Smooth muscle cell of the pulmonary artery (primary cell): ENCODE data around the gene PRSS37. TPM values are rescaled to one million over a fixed set of nuclear protein-coding genes. Genes with fewer than 3 reads are reported as not detected.

Experiments
- total RNA-seq: library from RNA; depleted of rRNA; stranded (reverse); fragments of >200 nt; gene quantifications from 2 replicates; pipeline ENCODE4 v1.2.3, GENCODE V29; 2014

Gene PRSS37
- total RNA-seq: not detected in 2 replicates

GRCh38 chr7:141841385-141841784 lies at the start of gene PRSS37:
Gene PRSS37, minus strand, starts transcription at chr7:141841485. Its CDS starts 436 bp downstream, at chr7:141841049.

GRCh38 chr7:141789917-141790316 lies 51.4 kb downstream of the PRSS37 start, which contains the start of gene TAS2R5:
Gene TAS2R5, plus strand, starts transcription at chr7:141790217. Its CDS starts 145 bp downstream, at chr7:141790362.

Other genes with a start within 250 kb of the PRSS37 start
- 9.4 and 10.7 TPM in 2 replicates for gene DENND11, start 139.3 kb downstream of the PRSS37 start, total RNA-seq
- not detected in 2 replicates for gene WEE2, start 133.1 kb downstream of the PRSS37 start, total RNA-seq
- gene SSBP1, start 103.1 kb downstream of the PRSS37 start, total RNA-seq: 77.1 and 90.1 TPM in 2 replicates
- gene TAS2R3, start 77.4 kb downstream of the PRSS37 start, total RNA-seq: 2.0 and 2.4 TPM in 2 replicates
- 1.5 and 1.9 TPM in 2 replicates for gene TAS2R4, start 64.8 kb downstream of the PRSS37 start, total RNA-seq
- 1.6 and 2.1 TPM in 2 replicates for gene TAS2R5, start 51.3 kb downstream of the PRSS37 start, total RNA-seq
- gene OR9A4, start 74.9 kb upstream of the PRSS37 start, total RNA-seq: 0.07 TPM in 1 of 2 replicates, not detected in the other
- gene CLEC5A, start 105.5 kb upstream of the PRSS37 start, total RNA-seq: not detected in 2 replicates
- not detected in 2 replicates for gene TAS2R38, start 132.3 kb upstream of the PRSS37 start, total RNA-seq
- 0.39 and 0.46 TPM in 2 replicates for gene MGAM, start 154.4 kb upstream of the PRSS37 start, total RNA-seq